Cerebellar cortex (tissue), 1 donor: Measurements from ENCODE around the gene ANKRD39.
A peak's percentile ranks its signal among the peaks of the same experiment; 100 is the strongest.
"Not testable (repeated sequence)": the region's sequence is repeated elsewhere in the genome, so short reads cannot be mapped to it uniquely, and the experiment has no call there.

Experiments used
- DNase-seq: peaks from one replicate; pipeline ENCODE4 v3.0.0-alpha.2; 2015; ENCODE audit warnings: low spot score

Gene ANKRD39

DNA sequence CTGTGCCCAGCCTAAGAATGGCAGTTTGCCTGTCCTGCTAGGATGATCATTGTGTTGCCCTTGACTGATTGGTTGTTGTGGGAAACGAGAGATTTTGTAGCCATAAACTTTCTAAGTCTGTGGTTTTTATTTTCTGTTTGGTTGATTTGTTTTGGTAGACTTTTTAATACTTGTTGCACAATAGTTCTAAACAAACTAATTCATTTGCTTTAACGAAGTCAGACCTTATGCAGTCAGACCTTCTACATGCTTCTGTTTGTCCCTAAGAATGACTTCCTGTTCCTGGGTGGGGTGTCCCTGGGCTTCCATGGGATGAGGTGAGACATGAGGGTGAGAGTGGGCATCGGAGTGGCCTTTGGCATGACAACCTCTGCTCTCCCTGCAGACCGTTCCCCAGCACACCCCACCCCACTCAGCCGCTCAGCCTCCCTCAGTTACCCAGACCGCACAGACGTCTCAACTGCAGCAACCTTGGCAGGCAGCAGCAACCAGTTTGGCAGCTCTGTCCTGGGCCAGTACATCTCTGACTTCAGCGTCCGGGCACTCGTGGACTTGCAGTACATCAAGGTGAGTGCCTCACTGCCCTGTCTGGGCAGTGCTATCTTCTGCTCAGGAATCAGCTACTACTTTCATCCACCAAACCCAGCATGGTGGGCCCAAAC is 49.5 kb downstream of the ANKRD39 start:
- DNase-seq: peak; percentile 27

DNA sequence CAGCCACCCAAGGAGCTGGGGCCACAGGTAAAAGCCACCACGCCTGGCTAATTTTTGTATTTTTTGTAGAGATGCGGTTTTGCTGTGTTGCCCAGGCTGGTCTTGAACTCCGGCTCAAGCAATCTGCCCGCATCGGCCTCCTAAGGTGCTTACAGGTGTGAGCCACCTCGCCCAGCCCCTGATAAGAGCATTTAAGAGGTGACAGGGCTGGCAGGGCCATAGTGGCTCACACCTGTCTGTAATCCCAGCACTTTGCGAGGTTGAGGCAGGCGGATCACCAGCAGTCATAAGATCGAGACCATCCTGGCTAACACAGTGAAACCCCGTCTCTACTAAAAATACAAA is 50.7 kb downstream of the ANKRD39 start:
- DNase-seq: no peak

DNA sequence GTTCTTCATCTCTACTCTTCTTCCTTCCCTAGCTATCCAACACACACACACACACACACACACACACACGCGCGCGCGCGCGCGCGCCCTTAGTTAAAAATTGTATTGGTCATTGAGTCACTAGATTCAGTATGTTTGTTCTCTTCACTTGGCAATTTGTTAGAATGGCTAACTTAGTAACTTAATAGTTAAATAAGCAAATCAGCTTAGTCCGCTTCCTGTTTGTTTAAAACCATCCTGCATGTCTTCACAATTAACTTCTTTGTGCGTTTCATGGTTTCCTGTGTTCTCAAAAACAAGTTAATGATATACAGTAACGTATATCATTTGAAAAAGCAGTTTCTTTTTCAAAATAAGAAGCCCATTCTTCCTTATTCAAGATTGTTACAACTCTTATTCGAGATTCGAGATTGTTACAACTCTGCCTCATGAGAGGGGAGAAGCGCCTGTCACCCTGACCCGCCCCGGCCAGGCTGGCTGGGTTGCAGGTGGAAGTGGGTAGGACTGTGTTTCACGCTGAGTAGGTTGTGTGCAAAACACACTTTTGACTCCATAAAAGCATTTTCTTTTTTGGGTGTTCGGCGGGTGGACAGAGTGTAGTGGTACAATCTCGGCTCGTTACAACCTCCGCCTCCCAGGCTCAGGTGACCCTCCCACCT is 51.2 kb downstream of the ANKRD39 start:
- DNase-seq: no peak

DNA sequence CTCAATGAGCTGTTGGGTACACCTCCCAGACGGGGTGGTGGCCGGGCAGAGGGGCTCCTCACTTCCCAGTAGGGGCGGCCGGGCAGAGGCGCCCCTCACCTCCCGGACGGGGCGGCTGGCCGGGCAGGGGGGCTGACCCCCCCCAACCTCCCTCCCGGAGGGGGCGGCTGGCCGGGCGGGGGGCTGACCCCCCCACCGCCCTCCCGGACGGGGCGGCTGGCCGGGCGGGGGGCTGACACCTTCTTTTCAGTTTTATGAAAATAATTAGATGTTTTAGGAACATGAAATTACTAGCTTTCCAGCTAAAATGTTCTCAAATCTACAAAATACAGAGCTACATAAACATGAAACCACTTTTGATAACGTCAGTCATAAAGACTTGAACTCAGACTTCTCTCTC is 51.9 kb downstream of the ANKRD39 start:
- not testable (repeated sequence) for DNase-seq

DNA sequence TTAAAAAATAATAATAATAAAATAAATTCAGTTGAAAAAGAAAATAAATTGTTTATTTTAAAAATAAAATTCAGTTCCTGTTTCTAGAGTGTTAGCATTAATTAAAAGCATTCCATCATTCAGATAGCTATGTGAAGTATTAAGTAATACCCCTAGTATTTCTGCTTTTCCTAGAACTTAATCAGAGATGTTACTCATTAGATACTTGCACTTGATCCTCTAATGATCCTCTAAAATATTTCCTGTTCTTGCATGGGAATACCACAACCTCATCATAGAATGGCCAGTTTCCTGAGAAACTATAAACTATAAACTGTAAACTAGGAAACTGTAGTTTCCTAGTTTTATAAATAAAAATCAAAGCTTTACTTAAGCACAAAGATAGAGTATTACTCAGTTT is 52.8 kb downstream of the ANKRD39 start:
- DNase-seq: no peak

DNA sequence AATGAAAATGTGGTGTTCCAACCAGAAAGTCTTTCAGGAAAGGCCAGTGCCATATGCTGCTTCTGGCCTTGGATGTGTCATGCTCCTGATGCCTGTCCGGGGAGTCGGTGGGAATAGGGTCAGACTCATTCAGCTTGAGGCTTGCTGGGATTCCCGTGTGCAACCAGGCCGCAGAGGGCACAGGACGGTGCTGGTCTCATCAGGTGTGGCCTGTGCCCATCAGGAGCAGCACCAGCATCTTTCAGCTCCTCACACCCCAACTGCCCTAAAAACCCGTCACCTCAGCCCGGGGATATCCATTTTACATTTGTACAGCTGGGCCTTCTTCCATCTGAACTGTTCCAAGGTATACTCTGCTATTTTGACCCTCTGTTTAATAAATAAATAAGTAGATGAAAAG is 55.1 kb downstream of the ANKRD39 start:
- no peak for DNase-seq

DNA sequence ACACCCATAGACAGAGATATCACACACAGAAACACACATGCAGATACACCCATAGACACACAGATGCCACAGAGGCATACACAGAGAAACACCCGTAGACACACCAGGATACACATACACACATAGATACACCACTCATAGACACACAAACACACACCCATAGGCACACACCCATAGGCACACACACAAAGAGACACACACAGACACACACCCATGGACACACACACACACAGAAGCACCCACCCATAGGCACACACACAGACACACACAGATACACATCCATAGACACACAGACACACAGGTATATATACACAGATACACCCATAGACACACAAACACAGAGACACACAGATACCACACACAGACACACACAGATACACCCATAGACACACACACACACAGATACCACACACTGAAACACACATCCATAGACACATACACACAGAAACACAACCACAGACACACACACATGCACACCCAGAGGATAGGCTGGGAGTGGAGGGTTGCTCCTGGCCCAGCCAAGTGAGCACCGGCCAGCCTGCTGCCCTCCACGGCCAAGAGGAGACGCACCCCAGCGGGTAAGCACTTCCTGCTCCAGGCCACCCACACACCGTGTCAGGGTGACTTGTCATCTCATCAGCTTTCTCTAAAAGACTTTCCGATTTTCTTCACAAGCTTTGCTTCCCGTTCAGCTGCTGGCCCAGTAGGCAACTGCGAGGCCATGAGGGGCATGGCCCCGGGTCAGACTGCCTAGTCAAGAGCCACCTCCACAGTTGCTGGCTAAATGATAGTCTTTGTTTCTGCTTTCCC is 55.8 kb downstream of the ANKRD39 start:
- DNase-seq: no peak

DNA sequence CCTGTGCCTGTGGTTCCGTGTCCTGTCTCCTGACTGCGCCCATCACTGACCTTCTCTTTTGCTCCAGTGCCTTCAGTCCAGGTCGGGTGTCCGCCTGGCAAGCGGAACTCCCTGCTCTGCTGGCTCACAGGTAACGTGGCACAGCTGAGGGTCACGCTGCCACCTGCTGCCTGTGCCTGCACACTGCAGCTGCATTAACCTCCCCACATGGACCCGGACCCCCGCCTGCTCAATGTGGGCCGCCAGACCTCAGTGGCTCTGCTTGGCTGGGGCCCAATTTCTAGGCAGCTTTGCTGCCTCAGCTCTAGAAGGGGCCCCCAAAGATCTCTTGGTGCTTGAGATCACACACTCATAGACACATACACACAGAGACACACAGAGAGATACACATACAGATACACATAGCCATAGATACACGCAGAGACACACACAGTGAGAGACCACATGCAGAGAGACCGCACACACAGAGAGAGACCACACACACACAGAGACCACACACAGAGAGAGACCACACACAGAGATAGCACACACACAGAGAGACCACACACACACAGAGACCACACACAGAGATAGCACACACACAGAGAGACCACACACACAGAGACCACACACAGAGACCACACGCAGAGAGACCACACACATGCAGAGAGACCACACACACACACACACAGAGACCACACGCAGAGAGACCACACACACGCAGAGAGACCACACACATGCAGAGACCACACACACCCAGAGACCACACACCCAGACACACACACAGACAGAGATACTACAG is 56.6 kb downstream of the ANKRD39 start:
- peak; percentile 85 for DNase-seq

DNA sequence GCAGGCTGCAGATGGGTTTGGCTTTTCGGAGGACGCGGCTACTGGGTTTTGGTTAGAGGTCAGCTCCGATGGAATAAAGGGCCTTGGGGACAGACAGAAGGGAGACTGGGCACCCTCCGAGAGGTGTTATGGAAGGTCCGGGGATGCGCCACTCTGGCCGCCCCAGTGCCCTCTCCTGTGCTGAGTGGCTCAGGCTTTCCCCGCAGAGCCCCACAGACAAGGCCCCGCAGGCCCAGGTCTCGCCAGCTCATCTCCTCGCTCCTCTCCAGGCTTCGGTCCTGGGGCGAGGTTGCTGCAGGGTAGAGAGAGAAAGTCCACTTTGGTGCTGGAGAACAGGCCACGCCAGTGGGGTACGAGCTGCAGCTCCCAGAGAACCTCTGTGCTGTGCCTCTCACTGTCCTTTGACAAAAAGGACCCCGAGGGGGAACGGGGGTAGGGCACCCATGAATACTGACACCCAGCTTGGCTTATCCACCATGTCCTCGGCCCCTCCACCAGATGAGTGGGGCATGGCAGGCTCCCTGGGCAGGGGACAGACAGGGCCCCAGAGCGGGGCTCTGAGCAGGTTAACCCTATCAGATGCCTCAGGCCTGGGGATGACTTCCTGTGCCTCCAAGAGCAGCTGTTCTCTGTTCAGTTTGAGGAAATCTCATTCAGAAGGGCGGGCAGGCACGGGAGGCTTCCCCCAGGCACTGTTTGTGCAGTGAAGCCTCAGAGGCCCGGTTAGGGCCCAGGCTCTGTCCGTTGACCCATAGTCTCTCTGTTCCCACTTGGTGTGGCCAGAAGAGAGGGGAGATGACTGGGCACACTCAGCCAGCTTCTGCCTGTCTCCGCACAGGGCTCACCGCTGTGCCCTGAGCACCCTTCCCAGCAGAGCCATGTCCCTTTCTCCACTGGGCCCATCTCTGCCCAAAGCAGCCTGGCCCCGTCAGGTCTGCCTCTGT is 57.5 kb downstream of the ANKRD39 start:
- DNase-seq: no peak

DNA sequence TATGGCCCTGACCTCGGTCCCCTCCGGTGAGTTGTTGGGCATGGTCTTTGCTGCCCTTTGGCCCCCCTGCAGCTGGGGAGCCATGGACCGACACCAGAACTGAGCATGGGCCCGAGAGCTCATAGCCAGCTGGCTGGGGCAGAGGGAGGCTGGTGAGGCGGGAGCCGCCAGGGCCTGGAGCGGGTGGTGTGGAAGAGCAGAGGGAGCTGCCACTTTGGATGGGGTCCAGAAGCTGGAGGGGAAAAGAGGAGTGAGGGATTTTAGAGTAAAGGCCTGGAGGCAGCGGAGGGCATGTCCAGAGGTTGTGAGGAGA is 58.2 kb downstream of the ANKRD39 start:
- peak; percentile 37 for DNase-seq

DNA sequence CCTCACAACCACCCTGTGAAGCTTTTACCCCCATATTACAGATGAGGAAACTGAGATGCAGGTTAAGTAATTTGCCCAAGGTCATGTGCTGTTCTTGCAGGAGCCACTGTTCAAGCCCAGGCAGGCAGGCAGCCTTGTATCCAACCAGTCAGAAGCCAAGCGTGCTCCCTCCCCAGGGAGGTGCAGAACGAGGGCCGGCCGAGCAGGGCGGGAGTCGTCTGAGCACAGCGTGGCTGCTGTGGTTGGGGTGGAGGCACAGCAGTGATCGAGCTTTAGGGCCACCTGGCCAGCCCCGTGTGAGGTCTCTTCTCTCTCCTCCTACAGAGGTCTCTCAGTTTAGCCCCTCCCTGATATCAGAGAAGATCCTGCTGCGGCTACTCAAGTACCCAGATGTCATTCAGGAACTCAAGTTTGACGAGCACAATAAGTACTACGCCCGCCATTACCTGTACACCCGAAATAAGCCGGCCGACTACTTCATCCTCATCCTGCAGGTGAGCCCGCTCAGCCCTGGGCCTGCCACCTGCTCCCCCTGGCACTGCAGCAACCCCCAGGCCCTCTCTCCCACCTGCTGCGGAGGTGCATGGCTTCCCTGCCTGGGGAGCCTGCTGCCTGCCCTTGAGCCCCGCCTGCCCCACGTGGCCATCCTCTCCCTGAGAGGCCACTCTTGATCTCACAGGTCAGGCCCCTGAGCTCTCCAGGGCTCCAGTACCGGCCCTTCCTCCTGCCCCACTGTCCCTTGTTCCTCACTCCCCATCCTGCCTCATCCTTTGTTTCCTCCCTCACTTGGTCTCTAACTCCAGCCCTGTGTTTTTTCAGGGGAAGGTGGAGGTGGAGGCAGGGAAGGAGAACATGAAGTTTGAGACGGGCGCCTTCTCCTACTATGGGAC is 58.8 kb downstream of the ANKRD39 start:
- DNase-seq: no peak
